HEK293T (cell line): ENCODE data around the gene CD207.

Experiments used
- BHLHE40 ChIP-seq: fragments of 450-650 bp; IDR thresholded peaks from 2 replicates; pipeline ENCODE4 v1.6.1; 2016; ENCODE audit warnings: mild to moderate bottlenecking, moderate library complexity, borderline replicate concordance
- ELF4 ChIP-seq: fragments of 450-650 bp; IDR thresholded peaks from 2 replicates; pipeline ENCODE4 v1.6.1; 2017; ENCODE audit warnings: antibody characterized with exemption
- FOXA1 ChIP-seq: fragments of 450-650 bp; IDR thresholded peaks from 2 replicates; pipeline ENCODE4 v1.6.1; 2016; ENCODE audit warnings: mild to moderate bottlenecking
- SUZ12 ChIP-seq: fragments of 450-650 bp; IDR thresholded peaks from 2 replicates; pipeline ENCODE4 v1.6.1; 2016; ENCODE audit warnings: mild to moderate bottlenecking

- TF ChIP-seq SUZ12 = no peak
- TF ChIP-seq BHLHE40 = no peak
- no peak for TF ChIP-seq FOXA1
- TF ChIP-seq ELF4 = no peak
Observed at GRCh38 chr2:70834881-70835280, 735 bp downstream of the CD207 start.
